ENCODE results near the gene ZEB1. TPM values are rescaled to one million over a fixed set of nuclear protein-coding genes. Genes with fewer than 3 reads are reported as not detected.
"Not testable (repeated sequence)": the region's sequence is repeated elsewhere in the genome, so short reads cannot be mapped to it uniquely, and the experiment has no call there.

The ZEB1 gene
- total and polyA plus RNA-seq, 2 of the 4 experiments (the other 2 are of a cell fraction), result 23.7 to 108 TPM

- H4K8ac ChIP-seq (ENCODE audit: low read depth in 2 of 2, low read length in 2 of 2); H2BK120ac ChIP-seq (ENCODE audit: low read depth, low read length); H3K4me1 ChIP-seq (ENCODE audit: control insufficient read depth, insufficient read depth, low read length); H3K9ac ChIP-seq (ENCODE audit: low read depth, low read length); H3K4ac ChIP-seq (ENCODE audit: low read depth, low read length); H2BK20ac ChIP-seq (ENCODE audit: low read depth, low read length); in situ Hi-C loops (cut with MboI; ENCODE audit: low sequenced_read_pairs); BruUV-seq (replicated peaks); dilution Hi-C loops (cut with HindIII; ENCODE audit: low sequenced_read_pairs, unreplicated experiment); CTCF ChIA-PET; H3K9me3 ChIP-seq (ENCODE audit: control insufficient read depth, insufficient read depth, low read length); DNase-seq; H3K4me3 ChIP-seq (ENCODE audit: insufficient read depth, low read depth, low read length); intact Hi-C loops (cut with micrococcal nuclease); H2AK5ac ChIP-seq (ENCODE audit: low read depth, low read length); H3K18ac ChIP-seq (ENCODE audit: low read depth, low read length); H3K9me1 ChIP-seq (ENCODE audit: insufficient read depth, low read length); H3K23ac ChIP-seq (ENCODE audit: low read depth, low read length); H3K4me2 ChIP-seq (ENCODE audit: low read depth, low read length); H3K27ac ChIP-seq (ENCODE audit: insufficient read depth, low read length); H3K14ac ChIP-seq (replicated peaks; ENCODE audit: low read depth, low read length); H2BK15ac ChIP-seq (ENCODE audit: low read depth, low read length); H3K27me3 ChIP-seq (ENCODE audit: control insufficient read depth, insufficient read depth, low read length); H3K56ac ChIP-seq (ENCODE audit: extremely low read depth, insufficient read depth, low read length); H4K91ac ChIP-seq (ENCODE audit: insufficient read depth, low read depth, low read length); H2AK9ac ChIP-seq (replicated peaks; ENCODE audit: low read depth, low read length, poor library complexity); H3K36me3 ChIP-seq (ENCODE audit: control insufficient read depth, insufficient read depth, low read length); H2BK5ac ChIP-seq (ENCODE audit: low read depth, low read length, poor library complexity, severe bottlenecking); ATAC-seq (ENCODE audit: low read depth); H2AFZ ChIP-seq (replicated peaks; ENCODE audit: low read length, poor library complexity); H4K5ac ChIP-seq (ENCODE audit: low read depth, low read length): not testable (repeated sequence)
- H4K20me1 ChIP-seq (ENCODE audit: insufficient read depth, low read length), result peaks cover 78% of the 10 kb centered on the region
- POLR2A ChIA-PET (ENCODE audit: unreplicated experiment), result interaction anchor here (0.7 kb wide), 1 partner anchor 251 kb away, joined by 3 read pairs; no protein-coding TSS in a partner anchor
- peaks cover 12 to 35% of the 10 kb centered on the region in 2 experiments for H3K79me1 ChIP-seq (ENCODE audit: low read depth in 1 of 2, low read length in 2 of 2)
Observed at GRCh38 chr10:31428499-31428898, 109.5 kb downstream of the ZEB1 start.
